Lower leg skin (tissue), 3 donors: ENCODE measurements around the gene KIAA0930.

Source experiments
- CTCF ChIP-seq, 3 donors: fragments of 450-650 bp; IDR thresholded peaks; one replicate each; pipeline ENCODE4 v1.5.1; 2016; ENCODE audit warnings: antibody characterized with exemption in 3 of 3, mild to moderate bottlenecking in 3 of 3, moderate library complexity in 2 of 3
- POLR2A ChIP-seq, 2 donors: fragments of 450-650 bp; IDR thresholded peaks; one replicate each; pipeline ENCODE4 v1.6.1; 2016 to 2017; ENCODE audit warnings: antibody characterized with exemption in 2 of 2, mild to moderate bottlenecking in 1 of 2, moderate library complexity in 1 of 2

GRCh38 chr22:45240104-45240809, 437 bp downstream of the KIAA0930 start:
- TF ChIP-seq CTCF (IDR thresholded peaks at IDR 0.05) (no peak), POLR2A (IDR thresholded peaks at IDR 0.05) (no peak)
